ENCODE results near the gene DNAJB13.
A peak's percentile ranks its signal among the peaks of the same experiment; 100 is the strongest.

The DNAJB13 gene

DNA sequence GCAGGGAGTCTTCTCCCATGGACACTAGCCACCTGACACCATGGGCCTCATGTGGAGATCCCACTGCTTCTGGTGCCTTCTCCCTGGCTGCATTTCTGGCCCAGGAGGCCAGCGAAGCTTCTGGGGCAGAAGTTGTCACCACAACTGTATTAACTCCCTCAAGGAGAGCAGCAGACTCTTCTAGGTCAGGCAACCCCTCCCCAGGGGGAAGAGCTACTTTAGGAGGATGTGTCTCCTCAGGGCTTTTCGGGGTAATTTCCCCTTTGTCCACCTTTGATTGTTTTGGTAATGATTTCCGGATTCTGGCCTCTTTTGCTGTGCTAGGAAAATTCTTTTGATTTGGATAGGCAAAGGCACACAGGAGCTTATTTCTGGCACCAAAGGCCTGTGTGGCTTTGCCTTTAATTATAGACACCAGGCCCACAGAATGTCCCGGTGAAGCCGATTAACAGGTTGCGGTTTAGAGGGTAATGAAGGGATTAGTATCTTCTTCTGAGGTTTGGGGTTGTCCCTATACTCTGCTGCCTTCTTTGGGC is 40.7 kb downstream of the DNAJB13 start:
- TF ChIP-seq, protein P1, sequence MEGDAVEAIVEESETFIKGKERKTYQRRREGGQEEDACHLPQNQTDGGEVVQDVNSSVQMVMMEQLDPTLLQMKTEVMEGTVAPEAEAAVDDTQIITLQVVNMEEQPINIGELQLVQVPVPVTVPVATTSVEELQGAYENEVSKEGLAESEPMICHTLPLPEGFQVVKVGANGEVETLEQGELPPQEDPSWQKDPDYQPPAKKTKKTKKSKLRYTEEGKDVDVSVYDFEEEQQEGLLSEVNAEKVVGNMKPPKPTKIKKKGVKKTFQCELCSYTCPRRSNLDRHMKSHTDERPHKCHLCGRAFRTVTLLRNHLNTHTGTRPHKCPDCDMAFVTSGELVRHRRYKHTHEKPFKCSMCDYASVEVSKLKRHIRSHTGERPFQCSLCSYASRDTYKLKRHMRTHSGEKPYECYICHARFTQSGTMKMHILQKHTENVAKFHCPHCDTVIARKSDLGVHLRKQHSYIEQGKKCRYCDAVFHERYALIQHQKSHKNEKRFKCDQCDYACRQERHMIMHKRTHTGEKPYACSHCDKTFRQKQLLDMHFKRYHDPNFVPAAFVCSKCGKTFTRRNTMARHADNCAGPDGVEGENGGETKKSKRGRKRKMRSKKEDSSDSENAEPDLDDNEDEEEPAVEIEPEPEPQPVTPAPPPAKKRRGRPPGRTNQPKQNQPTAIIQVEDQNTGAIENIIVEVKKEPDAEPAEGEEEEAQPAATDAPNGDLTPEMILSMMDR (IDR thresholded peaks at IDR 0.05; ENCODE audit: low read depth, low read length, missing control alignments), result no peak
- DNase-seq (ENCODE audit: low read depth), result no peak
- H3K4me3 ChIP-seq (ENCODE audit: low read depth, low read length), result no peak overlapping the region

DNA sequence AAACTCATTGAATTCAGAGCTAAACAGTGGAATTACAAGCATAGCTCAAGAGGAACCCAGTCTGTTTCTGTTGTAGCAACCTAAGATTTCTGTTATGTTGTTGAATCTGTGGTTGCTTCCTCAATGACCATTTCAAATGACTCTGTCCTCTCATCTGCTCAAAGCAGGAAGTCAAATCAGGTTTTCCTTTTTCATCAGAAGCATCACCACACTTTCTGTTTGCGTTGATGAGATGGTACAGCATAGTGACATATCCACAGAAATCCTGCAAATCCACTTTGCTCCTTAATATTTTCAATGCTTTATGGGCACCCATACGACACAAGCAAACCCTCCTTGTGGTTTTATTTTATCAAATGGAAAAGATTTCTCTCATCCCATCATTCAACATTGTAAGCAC is 44.4 kb downstream of the DNAJB13 start:
- TF ChIP-seq, protein P1 (IDR thresholded peaks at IDR 0.05; ENCODE audit: low read depth, low read length, missing control alignments), result no peak
- H3K4me3 ChIP-seq (ENCODE audit: low read depth, low read length), result no peak overlapping the region
- no peak for DNase-seq (ENCODE audit: low read depth)

DNA sequence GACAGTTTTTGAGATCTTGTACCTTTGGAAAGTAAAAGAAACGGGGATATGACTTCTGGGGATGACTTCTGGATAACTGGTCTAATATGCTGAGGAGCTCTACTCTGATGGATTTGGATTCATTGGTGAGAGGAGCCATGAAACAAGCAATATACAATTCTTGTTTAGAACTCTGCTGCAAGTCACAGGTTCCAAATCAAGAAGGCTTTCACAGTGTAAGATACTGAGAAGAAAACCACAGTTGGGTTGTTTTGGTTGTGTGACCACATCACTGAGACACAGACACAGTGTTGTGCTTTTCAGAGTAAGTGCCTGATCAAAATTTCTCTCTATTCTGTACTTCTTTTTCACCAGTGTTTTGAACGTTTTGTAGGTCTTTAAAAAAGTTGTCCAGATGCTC is 44.9 kb downstream of the DNAJB13 start:
- TF ChIP-seq, protein P1 (IDR thresholded peaks at IDR 0.05; ENCODE audit: low read depth, low read length, missing control alignments), result no peak
- DNase-seq (ENCODE audit: low read depth), result no peak
- no peak overlapping the region for H3K4me3 ChIP-seq (ENCODE audit: low read depth, low read length)

DNA sequence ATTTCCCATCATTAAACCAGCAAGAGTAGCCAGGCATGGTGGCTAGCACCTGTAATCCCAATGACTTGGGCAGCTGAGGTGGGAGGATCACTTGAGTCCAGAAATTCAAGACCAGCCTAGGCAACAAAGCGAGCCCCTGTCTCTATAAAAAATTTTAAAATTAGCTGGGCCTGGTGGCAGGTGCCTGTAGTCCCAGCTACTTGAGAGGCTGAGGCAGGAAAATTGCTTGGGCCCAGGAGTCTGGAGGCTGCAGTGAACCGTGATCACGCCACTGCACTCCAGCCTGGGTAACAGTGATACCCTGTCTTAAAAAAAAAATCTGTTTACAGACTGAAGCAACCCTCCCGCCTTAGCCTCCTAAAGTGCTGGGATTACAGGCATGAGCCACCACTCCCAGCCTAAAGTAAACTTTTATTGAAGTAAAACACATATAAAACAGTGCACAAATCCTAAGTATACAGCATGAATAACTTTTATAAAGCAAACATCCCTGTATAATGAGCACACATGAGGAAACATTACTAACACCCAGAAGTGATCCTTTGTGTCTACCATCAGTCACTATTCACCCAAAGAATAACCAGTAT is 45.4 kb downstream of the DNAJB13 start:
- no peak for DNase-seq (ENCODE audit: low read depth)
- TF ChIP-seq, protein P1 (IDR thresholded peaks at IDR 0.05; ENCODE audit: low read depth, low read length, missing control alignments), result no peak
- H3K4me3 ChIP-seq (ENCODE audit: low read depth, low read length), result no peak overlapping the region

DNA sequence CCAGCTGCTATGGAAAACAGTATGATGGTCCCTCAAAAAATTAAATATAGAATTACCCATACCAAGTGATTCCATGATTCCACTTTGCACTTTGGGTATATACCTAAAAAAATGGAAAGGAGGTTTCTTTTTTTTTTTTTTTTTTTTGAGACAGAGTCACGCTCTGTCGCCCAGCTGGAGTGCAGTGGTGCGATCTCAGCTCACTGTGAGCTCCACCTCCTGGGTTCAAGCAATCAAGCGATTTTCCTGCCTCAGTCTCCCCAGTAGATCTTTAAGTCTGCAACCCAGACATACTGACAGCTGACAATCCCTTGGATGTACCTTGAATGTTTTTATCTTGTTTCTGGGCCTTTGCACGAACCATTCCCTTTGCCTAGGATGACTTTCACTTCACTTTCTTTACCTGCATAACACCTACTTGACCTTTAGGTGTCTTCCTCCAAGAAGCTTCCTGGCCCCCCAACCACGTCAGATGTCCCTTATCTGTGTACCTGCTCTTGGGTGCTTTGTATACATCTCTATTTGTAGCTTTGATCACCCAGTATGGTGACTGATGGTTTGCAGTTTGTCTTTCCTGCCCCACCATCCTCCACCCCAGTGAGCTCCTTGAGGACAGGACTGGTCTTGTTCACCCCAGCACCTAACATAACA is 46.4 kb downstream of the DNAJB13 start:
- TF ChIP-seq, protein P1 (IDR thresholded peaks at IDR 0.05; ENCODE audit: low read depth, low read length, missing control alignments), result peak; percentile 13
- no peak for DNase-seq (ENCODE audit: low read depth)
- no peak overlapping the region for H3K4me3 ChIP-seq (ENCODE audit: low read depth, low read length)

DNA sequence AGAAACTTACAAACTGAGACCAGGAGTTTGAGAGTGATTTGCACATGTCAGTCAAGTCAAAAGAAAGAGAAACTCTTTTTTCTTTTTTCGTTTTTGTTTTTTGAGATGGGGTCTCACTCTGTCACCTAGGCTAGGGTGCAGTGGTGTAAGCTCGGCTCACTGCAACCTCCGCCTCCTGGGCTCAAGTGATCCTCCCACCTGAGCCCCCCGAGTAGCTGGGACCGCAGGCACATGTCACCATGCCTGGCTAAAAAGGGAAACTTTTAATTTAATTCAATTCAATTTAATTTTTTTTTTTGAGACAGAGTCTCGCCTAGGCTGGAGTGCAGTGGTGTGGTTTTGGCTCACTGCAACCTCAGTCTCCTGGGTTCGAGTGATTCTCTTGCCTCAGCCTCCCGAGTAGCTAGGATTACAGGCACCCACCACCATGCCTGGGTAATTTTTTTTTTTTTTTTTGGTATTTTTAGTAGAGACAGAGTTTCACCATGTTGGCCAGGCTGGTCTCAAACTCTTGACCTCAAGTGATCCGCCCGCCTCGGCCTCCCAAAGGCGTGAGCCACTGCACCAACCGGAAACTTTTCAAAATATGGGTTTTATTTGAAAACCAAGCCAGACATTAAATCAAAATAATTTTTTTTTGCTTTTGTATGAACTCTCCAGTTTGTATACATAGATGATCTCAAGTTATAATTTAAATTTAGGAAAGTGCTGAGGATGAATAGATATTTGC is 48.2 kb downstream of the DNAJB13 start:
- TF ChIP-seq, protein P1 (IDR thresholded peaks at IDR 0.05; ENCODE audit: low read depth, low read length, missing control alignments), result no peak
- H3K4me3 ChIP-seq (ENCODE audit: low read depth, low read length), result no peak overlapping the region
- no peak for DNase-seq (ENCODE audit: low read depth)
